A549 (cell line): Measurements from ENCODE around the gene DOLPP1.

Experiments
- CHD2 ChIP-seq: fragments of 150-350 bp; IDR thresholded peaks from 2 replicates; pipeline ENCODE4 v1.6.1; 2014; ENCODE audit warnings: low read length; ENCODE audit not compliant: partially characterized antibody
- EP300 ChIP-seq, 2 experiments: fragments of >200 bp; sonication (Bioruptor Twin); formaldehyde crosslinking; IDR thresholded peaks; 2 replicates in 1 of 2; 3 replicates in 1 of 2; pipeline ENCODE4 v1.6.1; 2016 to 2017
- ESRRA ChIP-seq: fragments of 150-350 bp; IDR thresholded peaks from 2 replicates; pipeline ENCODE4 v1.6.1; 2014; ENCODE audit warnings: mild to moderate bottlenecking, low read length, borderline replicate concordance
- HOXA7 ChIP-seq: fragments of 250-450 bp; sonication (Bioruptor Pico); IDR thresholded peaks from 2 replicates; pipeline ENCODE4 v1.5.0; 2020; ENCODE audit warnings: mild to moderate bottlenecking, moderate library complexity
- POLR2A ChIP-seq: IDR thresholded peaks from 2 replicates; pipeline ENCODE4 v1.6.1; 2012; ENCODE audit warnings: mild to moderate bottlenecking, low read length
- TF ChIP-seq, protein P1 (sequence below): fragments of >200 bp; sonication (Bioruptor Twin); formaldehyde crosslinking; IDR thresholded peaks from 3 replicates; pipeline ENCODE4 v1.5.1; 2016

DNA sequence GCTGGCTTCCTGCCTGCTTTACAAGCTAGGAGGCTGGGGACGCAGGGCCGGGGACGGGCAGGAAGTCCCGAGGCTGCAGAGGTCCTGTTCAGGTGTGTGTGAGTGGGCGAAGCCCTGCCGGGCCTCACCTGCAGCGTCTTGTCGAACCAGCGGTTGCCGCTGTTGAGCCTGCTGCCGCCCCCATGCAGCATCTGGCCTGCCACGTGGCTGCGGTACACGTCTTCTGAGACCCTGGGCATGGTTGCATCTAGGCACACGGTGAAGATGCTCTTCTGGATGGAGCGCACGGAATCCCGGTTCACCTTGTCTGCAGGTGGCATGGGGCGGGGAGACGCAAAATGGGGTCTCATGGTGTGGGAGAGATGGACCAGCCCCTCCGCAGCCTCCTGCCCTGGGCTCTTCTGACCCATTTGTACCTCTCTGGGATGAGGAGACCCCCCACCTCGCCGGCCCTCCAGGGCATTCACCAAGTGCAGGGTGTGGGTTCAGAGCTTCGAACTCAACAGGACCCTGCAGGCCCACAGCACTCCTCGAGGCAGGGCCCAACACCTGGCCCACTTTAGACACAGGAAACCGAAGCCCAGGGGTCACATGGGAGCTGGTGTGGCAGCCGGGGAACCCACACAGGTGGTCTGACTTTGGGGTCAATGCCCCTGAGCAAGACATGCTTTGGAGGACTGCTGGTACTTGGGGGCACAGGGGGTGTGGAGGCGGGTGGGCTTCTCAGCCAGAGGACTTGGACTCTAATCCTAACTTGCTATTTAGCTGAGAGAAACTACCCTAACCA, 19.7 kb downstream of the DOLPP1 start:
- TF ChIP-seq, protein P1, sequence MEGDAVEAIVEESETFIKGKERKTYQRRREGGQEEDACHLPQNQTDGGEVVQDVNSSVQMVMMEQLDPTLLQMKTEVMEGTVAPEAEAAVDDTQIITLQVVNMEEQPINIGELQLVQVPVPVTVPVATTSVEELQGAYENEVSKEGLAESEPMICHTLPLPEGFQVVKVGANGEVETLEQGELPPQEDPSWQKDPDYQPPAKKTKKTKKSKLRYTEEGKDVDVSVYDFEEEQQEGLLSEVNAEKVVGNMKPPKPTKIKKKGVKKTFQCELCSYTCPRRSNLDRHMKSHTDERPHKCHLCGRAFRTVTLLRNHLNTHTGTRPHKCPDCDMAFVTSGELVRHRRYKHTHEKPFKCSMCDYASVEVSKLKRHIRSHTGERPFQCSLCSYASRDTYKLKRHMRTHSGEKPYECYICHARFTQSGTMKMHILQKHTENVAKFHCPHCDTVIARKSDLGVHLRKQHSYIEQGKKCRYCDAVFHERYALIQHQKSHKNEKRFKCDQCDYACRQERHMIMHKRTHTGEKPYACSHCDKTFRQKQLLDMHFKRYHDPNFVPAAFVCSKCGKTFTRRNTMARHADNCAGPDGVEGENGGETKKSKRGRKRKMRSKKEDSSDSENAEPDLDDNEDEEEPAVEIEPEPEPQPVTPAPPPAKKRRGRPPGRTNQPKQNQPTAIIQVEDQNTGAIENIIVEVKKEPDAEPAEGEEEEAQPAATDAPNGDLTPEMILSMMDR: no peak
- no peak for TF ChIP-seq POLR2A
- no peak for TF ChIP-seq HOXA7 (CRISPR knock-in tag)
- no peak for TF ChIP-seq EP300 (IDR thresholded peaks at IDR 0.05)
- no peak for TF ChIP-seq CHD2
- TF ChIP-seq ESRRA: no peak
